ENCODE results near the gene BHLHE40. TPM values are rescaled to one million over a fixed set of nuclear protein-coding genes. Genes with fewer than 3 reads are reported as not detected.

Gene BHLHE40
- total and polyA plus RNA-seq, 4 donors = 28.5 to 204 (median 88.4) TPM

GRCh38 chr3:4981294-4981664, 2.0 kb downstream of the BHLHE40 start:
- WGBS, 2 donors = 21 to 27% methylated on average over 3 of the region's 3 CpGs
- Histone ChIP-seq H3K4me3 (peak overlapping the region; percentile 50), H3K9me3 (ENCODE audit: control insufficient read depth in 4 of 4, insufficient read depth in 3 of 4, low read length in 3 of 4) (no peaks in the 10 kb centered on the region), H3K36me3 (ENCODE audit: control insufficient read depth in 4 of 4, insufficient read depth in 4 of 4, low read length in 4 of 4) (peaks cover 0 to 12% (median 0%) of the 10 kb centered on the region in 4 donors), H3K27me3 (ENCODE audit: control insufficient read depth in 3 of 3, insufficient read depth in 3 of 3, low read length in 2 of 3) (peaks cover 0 to 26% (median 19%) of the 10 kb centered on the region in 3 donors), H3K9ac (ENCODE audit: insufficient read depth in 1 of 2, low read length in 2 of 2) (no peak overlapping the region), H3K27ac (ENCODE audit: low read depth in 1 of 2, low read length in 1 of 2) (peak overlapping the region; percentile 78 to 81), H3K4me1 (ENCODE audit: control insufficient read depth in 5 of 5, insufficient read depth in 5 of 5, low read length in 5 of 5) (peaks cover 4 to 34% (median 9%) of the 10 kb centered on the region in 5 donors)
- DNase-seq (peak in 1 of 3 donors; percentile 9), ATAC-seq (ENCODE audit: insufficient read depth, low FRiP score) (no peak)
- no peak for TF ChIP-seq CTCF (IDR thresholded peaks at IDR 0.05; ENCODE audit: control extremely low read depth, extremely low read depth)

- peak overlapping the region; percentile 78 to 81 for H3K27ac ChIP-seq (ENCODE audit: low read depth in 1 of 2, low read length in 1 of 2)
- H3K27me3 ChIP-seq (ENCODE audit: control insufficient read depth in 3 of 3, insufficient read depth in 3 of 3, low read length in 2 of 3) = peaks cover 0 to 26% (median 19%) of the 10 kb centered on the region in 3 donors
- peaks cover 4 to 34% (median 9%) of the 10 kb centered on the region in 5 donors for H3K4me1 ChIP-seq (ENCODE audit: control insufficient read depth in 5 of 5, insufficient read depth in 5 of 5, low read length in 5 of 5)
- DNase-seq = peak in 1 of 3 donors; percentile 33
- WGBS, 2 donors = 21 to 26% methylated on average over 8 of the region's 8 CpGs
- no peak for TF ChIP-seq CTCF (IDR thresholded peaks at IDR 0.05; ENCODE audit: control extremely low read depth, extremely low read depth)
- no peaks in the 10 kb centered on the region for H3K9me3 ChIP-seq (ENCODE audit: control insufficient read depth in 4 of 4, insufficient read depth in 3 of 4, low read length in 3 of 4)
- no peak for ATAC-seq (ENCODE audit: insufficient read depth, low FRiP score)
- H3K9ac ChIP-seq (ENCODE audit: insufficient read depth in 1 of 2, low read length in 2 of 2) = peak overlapping the region in 1 of 2 donors; percentile 26
- peaks cover 0 to 12% (median 0%) of the 10 kb centered on the region in 4 donors for H3K36me3 ChIP-seq (ENCODE audit: control insufficient read depth in 4 of 4, insufficient read depth in 4 of 4, low read length in 4 of 4)
- peak overlapping the region; percentile 50 for H3K4me3 ChIP-seq
These were observed 2.6 kb downstream of the BHLHE40 start for GRCh38 chr3:4981665-4982494.

GRCh38 chr3:4982773-4983738, 3.8 kb downstream of the BHLHE40 start:
- WGBS, 2 donors = 83 to 95% methylated on average over 40 of the region's 40 CpGs
- Histone ChIP-seq H3K9ac (ENCODE audit: insufficient read depth in 1 of 2, low read length in 2 of 2) (no peak overlapping the region), H3K9me3 (ENCODE audit: control insufficient read depth in 4 of 4, insufficient read depth in 3 of 4, low read length in 3 of 4) (no peaks in the 10 kb centered on the region), H3K27me3 (ENCODE audit: control insufficient read depth in 3 of 3, insufficient read depth in 3 of 3, low read length in 2 of 3) (peaks cover 0 to 26% (median 19%) of the 10 kb centered on the region in 3 donors), H3K36me3 (ENCODE audit: control insufficient read depth in 4 of 4, insufficient read depth in 4 of 4, low read length in 4 of 4) (peaks cover 0 to 12% (median 0%) of the 10 kb centered on the region in 4 donors), H3K4me1 (ENCODE audit: control insufficient read depth in 5 of 5, insufficient read depth in 5 of 5, low read length in 5 of 5) (peaks cover 0 to 30% (median 6%) of the 10 kb centered on the region in 5 donors), H3K4me3 (peak overlapping the region; percentile 15), H3K27ac (ENCODE audit: low read depth in 1 of 2, low read length in 1 of 2) (peak overlapping the region; percentile 87 to 89)
- no peak for ATAC-seq (ENCODE audit: insufficient read depth, low FRiP score)
- no peak for DNase-seq
- TF ChIP-seq CTCF (IDR thresholded peaks at IDR 0.05; ENCODE audit: control extremely low read depth, extremely low read depth) = no peak

Measured in lung (tissue), 12 donors.